Upper lobe of left lung (tissue), 6 donors: ENCODE data around the gene MAEL. TPM values are rescaled to one million over a fixed set of nuclear protein-coding genes. Genes with fewer than 3 reads are reported as not detected.

Experiments used
- ATAC-seq, 2 donors: fragments of 200-7000 bp; cut with Tn5 transposase; one replicate each; pipeline ENCODE4 v1.9.1; 2022; ENCODE audit warnings: mild to moderate bottlenecking in 2 of 2, moderate library complexity in 2 of 2; ENCODE audit not compliant: low FRiP score in 2 of 2
- DNase-seq, 2 donors: peaks; one replicate each; pipeline ENCODE4 v3.0.0-alpha.2; 2019 to 2020
- H3K27ac ChIP-seq, 4 donors: fragments of 200-600 bp; sonication (generic); one replicate each; pipeline ENCODE4 v1.5.1; 2016 to 2019
- H3K27me3 ChIP-seq, 4 donors: fragments of 200-600 bp; sonication (generic); one replicate each; pipeline ENCODE4 v1.5.1; 2017 to 2019
- H3K36me3 ChIP-seq, 4 donors: fragments of 200-600 bp; sonication (generic); one replicate each; pipeline ENCODE4 v1.5.1; 2016 to 2019
- H3K4me1 ChIP-seq, 4 donors: fragments of 200-600 bp; sonication (generic); one replicate each; pipeline ENCODE4 v1.5.1; 2018 to 2019
- H3K4me3 ChIP-seq, 4 donors: fragments of 200-600 bp; sonication (generic); one replicate each; pipeline ENCODE4 v1.5.1; 2017 to 2019; ENCODE audit warnings: mild to moderate bottlenecking in 2 of 4, moderate library complexity in 1 of 4
- H3K9me3 ChIP-seq, 4 donors: fragments of 200-600 bp; sonication (generic); one replicate each; pipeline ENCODE4 v1.5.1; 2018 to 2019
- EP300 ChIP-seq, 4 donors: sonication (generic); formaldehyde crosslinking; IDR thresholded peaks; one replicate each; pipeline ENCODE4 v1.5.1; 2017; ENCODE audit warnings: antibody characterized with exemption in 4 of 4, control low read depth in 2 of 4
- POLR2A ChIP-seq, 4 donors: fragments of 450-650 bp; IDR thresholded peaks; one replicate each; pipeline ENCODE4 v1.5.1; 2016 to 2017; ENCODE audit warnings: antibody characterized with exemption in 4 of 4, mild to moderate bottlenecking in 2 of 4
- POLR2AphosphoS5 ChIP-seq, 2 donors: sonication (generic); formaldehyde crosslinking; IDR thresholded peaks; one replicate each; pipeline ENCODE4 v1.5.1; 2017; ENCODE audit warnings: antibody characterized with exemption in 2 of 2
- WGBS, 2 donors: methylation state at CpG; one replicate each; pipeline ENCODE4 v1.1.5; 2017 to 2018; 5-methylcytosine and 5-hydroxymethylcytosine counted together
- total RNA-seq, 6 donors: library from RNA; depleted of rRNA in 4 of 6; stranded (reverse); fragments of >200 nt in 4 of 6; gene quantifications; one replicate each; pipeline versions ENCODE4 v1.1.0 to v1.2.1, GENCODE V29; 2016 to 2021
- TF ChIP-seq, protein P1 (sequence below), 6 experiments: fragments of 450-650 bp in 4 of 6; fragments of 200-600 bp in 2 of 6; sonication (generic) in 2 of 6; IDR thresholded peaks; one replicate each; pipeline ENCODE4 v1.5.1; 2016 to 2019; ENCODE audit warnings: antibody characterized with exemption in 6 of 6
- donor health status: DM: no; HTN: no; CAD: no; lungs with moderate emphysema.
- donor health status: DM: no; HTN: yes; CAD: no; lungs with severe emphysema.

MAEL gene
- total RNA-seq, 6 donors from 2014 or later: not detected

GRCh38 chr1:167003711-167004110 lies 14.6 kb downstream of the MAEL start:
- Histone ChIP-seq H3K27me3 (no peaks in the 10 kb centered on the region), H3K4me3 (no peak overlapping the region), H3K9me3 (peaks cover 0 to 8% (median 0%) of the 10 kb centered on the region in 4 donors), H3K27ac (no peak overlapping the region), H3K4me1 (no peaks in the 10 kb centered on the region), H3K36me3 (no peaks in the 10 kb centered on the region)
- WGBS, 2 donors: 78% methylated on average over 2 of the region's 2 CpGs
- DNase-seq (no peak), ATAC-seq (no peak)
- TF ChIP-seq EP300 (IDR thresholded peaks at IDR 0.05): no peak
- TF ChIP-seq, protein P1, sequence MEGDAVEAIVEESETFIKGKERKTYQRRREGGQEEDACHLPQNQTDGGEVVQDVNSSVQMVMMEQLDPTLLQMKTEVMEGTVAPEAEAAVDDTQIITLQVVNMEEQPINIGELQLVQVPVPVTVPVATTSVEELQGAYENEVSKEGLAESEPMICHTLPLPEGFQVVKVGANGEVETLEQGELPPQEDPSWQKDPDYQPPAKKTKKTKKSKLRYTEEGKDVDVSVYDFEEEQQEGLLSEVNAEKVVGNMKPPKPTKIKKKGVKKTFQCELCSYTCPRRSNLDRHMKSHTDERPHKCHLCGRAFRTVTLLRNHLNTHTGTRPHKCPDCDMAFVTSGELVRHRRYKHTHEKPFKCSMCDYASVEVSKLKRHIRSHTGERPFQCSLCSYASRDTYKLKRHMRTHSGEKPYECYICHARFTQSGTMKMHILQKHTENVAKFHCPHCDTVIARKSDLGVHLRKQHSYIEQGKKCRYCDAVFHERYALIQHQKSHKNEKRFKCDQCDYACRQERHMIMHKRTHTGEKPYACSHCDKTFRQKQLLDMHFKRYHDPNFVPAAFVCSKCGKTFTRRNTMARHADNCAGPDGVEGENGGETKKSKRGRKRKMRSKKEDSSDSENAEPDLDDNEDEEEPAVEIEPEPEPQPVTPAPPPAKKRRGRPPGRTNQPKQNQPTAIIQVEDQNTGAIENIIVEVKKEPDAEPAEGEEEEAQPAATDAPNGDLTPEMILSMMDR (IDR thresholded peaks at IDR 0.05): no peak

- 75 to 96% methylated on average over 1 of the region's 1 CpG for WGBS, 2 donors
- Histone ChIP-seq H3K27ac (no peak overlapping the region), H3K4me3 (no peak overlapping the region), H3K4me1 (no peaks in the 10 kb centered on the region), H3K27me3 (no peaks in the 10 kb centered on the region), H3K9me3 (no peaks in the 10 kb centered on the region), H3K36me3 (no peaks in the 10 kb centered on the region)
- no peak for ATAC-seq
- DNase-seq: no peak
- TF ChIP-seq, protein P1 (IDR thresholded peaks at IDR 0.05): no peak
- TF ChIP-seq POLR2A (IDR thresholded peaks at IDR 0.05): no peak
These were observed 22.6 kb downstream of the MAEL start for GRCh38 chr1:167011560-167012191.

- Histone ChIP-seq H3K4me1 (no peaks in the 10 kb centered on the region), H3K9me3 (no peaks in the 10 kb centered on the region), H3K27me3 (no peaks in the 10 kb centered on the region), H3K27ac (no peak overlapping the region), H3K36me3 (no peaks in the 10 kb centered on the region), H3K4me3 (no peak overlapping the region)
- WGBS, 2 donors: 85 to 88% methylated on average over 2 of the region's 2 CpGs
- no peak for DNase-seq
- no peak for ATAC-seq
- no peak for TF ChIP-seq EP300 (IDR thresholded peaks at IDR 0.05)
- TF ChIP-seq, protein P1 (IDR thresholded peaks at IDR 0.05): no peak
- no peak for TF ChIP-seq POLR2A (IDR thresholded peaks at IDR 0.05)
- TF ChIP-seq POLR2AphosphoS5 (IDR thresholded peaks at IDR 0.05): no peak
These were observed 23.5 kb downstream of the MAEL start for GRCh38 chr1:167012570-167012969.

- Histone ChIP-seq H3K27me3 (no peaks in the 10 kb centered on the region), H3K27ac (no peak overlapping the region), H3K4me3 (no peak overlapping the region), H3K36me3 (no peaks in the 10 kb centered on the region), H3K9me3 (no peaks in the 10 kb centered on the region), H3K4me1 (no peaks in the 10 kb centered on the region)
- ATAC-seq (no peak), DNase-seq (no peak)
- whole genome bisulfite sequencing, 2 donors: 78 to 84% methylated on average over 8 of the region's 8 CpGs
- TF ChIP-seq EP300 (IDR thresholded peaks at IDR 0.05) (no peak), POLR2A (IDR thresholded peaks at IDR 0.05) (no peak), POLR2AphosphoS5 (IDR thresholded peaks at IDR 0.05) (no peak)
- TF ChIP-seq, protein P1 (IDR thresholded peaks at IDR 0.05): no peak
These were observed 24.2 kb downstream of the MAEL start for GRCh38 chr1:167013108-167013929.
